Erythroblast (primary cell): ENCODE measurements around the gene RHOF.

Source experiments
- GATA1 ChIP-seq: IDR thresholded peaks from 2 replicates; pipeline ENCODE4 v1.6.1; 2011; ENCODE audit warnings: low read depth, mild to moderate bottlenecking, control low read depth, low read length, moderate library complexity
- POLR2A ChIP-seq: IDR thresholded peaks from 2 replicates; pipeline ENCODE4 v1.6.1; 2011; ENCODE audit warnings: mild to moderate bottlenecking, low read length

- TF ChIP-seq POLR2A (no peak), GATA1 (no peak)
Observed at GRCh38 chr12:121826318-121827150, 33.0 kb upstream of the RHOF start.
